GM19452 (cell line): ENCODE results near the gene MMD2.
A peak's percentile ranks its signal among the peaks of the same experiment; 100 is the strongest.
"Not testable (repeated sequence)": the region's sequence is repeated elsewhere in the genome, so short reads cannot be mapped to it uniquely, and the experiment has no call there.

Experiments
- ATAC-seq: cut with Tn5 transposase; IDR thresholded peaks from one replicate; pipeline ENCODE4 v1.9.1; 2021; ENCODE audit not compliant: unreplicated experiment

Gene MMD2, protein sequence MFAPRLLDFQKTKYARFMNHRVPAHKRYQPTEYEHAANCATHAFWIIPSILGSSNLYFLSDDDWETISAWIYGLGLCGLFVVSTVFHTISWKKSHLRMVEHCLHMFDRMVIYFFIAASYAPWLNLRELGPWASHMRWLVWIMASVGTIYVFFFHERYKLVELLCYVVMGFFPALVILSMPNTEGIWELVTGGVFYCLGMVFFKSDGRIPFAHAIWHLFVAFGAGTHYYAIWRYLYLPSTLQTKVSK

DNA sequence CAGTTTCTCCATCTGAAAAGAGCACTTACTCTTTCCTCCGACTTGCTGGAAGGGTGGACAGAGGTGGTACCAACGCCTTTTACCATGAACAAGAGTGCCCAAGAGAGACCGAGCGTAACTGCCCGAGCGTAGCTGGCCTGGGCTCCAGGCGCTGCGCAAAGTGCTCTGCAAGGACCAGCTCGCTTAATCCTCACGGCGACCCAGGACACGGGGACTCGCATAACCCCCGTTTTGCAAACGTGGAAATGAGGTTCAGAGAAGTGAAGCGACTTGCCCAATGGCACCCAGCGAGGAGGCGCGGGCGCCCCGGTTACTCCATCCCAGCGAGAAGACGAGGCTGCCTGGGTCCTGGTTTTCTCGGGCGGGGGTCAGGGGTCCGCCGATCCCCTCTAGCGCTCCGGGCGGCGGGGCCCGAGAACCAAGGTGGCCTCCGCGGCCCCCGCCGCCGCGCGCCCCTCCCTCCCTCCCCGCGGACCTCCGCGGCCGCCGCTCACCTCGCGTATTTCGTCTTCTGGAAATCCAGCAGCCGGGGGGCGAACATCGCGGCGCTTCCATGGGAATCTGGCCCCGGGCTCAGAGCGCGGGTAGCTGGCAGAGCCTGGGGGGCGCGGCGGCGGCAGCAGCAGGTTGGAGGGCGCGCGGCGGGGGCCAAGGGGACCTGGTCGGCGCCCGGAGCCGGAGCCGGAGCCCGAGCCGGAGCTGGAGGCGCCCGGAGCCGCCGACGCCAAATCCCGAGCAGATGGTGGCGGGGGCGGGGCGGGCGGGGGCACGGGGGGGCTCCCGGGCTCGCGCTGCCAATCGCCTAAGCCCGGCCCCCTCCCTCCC is at the start of gene MMD2:
MMD2 (minus strand) TSS at position 711 of the 825 bp plus-strand sequence; CDS start at position 541, 170 bp downstream.
- ATAC-seq: no peak

DNA sequence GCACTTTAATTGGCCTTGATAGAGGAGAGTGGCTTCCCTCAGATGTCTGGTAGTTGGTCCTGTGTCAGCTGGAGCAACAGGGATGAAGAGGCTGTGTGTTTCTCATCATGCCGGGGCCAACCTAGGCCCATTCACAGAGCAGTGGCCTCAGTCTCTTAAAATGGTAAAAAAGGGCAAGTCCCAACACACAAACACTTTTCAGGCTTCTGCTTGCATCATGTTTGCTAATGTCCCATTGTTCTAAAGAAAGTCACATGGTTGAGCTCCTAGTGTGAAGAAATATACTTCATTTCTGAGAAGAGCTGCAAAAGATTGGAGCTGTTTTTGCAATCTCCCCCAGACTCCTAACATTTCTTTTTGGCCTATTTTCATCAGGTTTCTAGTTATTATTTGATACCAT is 46.1 kb upstream of the MMD2 start:
- no peak for ATAC-seq

DNA sequence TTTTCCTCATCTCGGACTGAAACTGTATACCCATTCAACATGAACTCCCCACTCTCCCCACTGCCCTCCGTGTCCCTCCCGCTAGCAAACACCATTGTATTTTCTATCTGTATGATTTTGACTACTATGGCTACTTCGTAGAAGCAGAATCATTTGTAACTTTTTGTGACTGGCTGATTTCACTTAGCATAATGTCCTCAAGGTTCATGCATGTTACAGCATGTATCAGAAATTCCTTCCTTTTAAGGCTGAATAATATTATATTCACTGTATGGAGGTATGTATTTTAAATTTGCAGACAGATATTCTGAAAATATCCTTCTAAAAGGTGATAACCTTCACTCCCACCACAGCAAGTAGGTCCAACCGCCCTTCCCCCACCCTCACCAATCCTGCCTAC is 42.9 kb upstream of the MMD2 start:
- ATAC-seq: no peak

DNA sequence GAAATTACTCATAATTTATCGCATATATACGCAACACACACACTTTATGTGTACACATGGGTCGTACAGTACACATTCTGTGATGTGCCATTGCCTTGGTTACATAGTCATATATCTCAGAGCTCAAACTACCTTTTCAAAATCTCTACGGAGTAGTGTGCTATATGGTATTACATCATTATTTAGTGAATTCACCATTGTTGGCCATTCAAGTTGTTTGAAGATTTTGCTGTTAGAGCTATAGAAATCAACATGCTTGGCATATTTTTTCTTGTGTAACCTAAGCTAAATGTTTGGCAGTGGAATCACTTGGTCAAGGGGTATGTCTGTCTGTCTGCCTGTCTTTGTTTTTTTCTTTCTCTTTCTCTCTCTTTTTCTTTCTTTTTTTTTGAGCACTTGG is 42.0 kb upstream of the MMD2 start:
- ATAC-seq: no peak

DNA sequence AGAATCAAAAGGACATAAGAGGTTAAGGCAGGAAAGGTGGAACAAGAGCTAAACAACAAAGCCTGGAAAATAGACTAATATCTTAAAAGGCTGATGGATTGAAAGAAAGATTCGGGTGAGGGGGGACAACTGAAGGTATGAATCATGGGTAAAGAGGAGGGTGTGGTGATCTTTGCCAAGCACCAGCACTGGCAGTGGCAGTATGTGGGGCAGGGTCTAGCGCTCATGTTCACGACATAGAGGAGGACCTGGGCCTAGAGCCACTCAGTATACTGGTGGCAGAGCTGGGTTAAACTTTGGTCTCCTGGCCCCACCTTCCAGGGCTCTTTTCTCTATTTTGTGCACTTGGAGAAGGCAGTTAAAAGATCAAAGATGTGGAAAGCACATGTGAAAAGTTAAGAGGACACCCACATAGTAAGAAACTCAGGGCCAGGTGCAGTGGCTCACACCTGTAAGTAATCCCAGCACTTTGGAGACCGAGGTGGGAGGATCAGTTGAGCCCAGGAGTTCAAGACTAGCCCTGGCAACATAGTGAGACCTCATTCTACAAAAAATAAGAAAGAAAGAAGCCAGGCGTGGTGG is 40.5 kb upstream of the MMD2 start:
- no peak for ATAC-seq

DNA sequence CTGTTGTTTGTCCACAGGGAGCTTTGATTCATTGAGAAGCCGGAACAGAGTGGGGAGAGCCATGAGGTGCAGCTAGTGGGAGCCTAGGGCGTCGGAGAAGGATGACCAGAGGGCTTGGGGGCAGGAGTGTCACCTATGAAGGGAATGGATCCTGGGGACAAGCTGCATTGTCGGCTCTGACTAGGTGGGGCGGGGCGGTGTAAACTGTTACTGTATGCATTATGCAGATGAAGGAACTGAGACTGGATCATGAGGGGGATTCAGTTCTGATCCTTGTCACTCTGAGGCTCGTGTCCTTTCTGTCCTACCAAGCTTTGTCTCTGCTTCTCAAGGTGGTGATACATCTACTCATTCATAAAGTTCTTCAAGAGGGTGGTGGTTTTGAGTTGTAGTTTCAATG is 39.9 kb upstream of the MMD2 start:
- ATAC-seq: no peak

DNA sequence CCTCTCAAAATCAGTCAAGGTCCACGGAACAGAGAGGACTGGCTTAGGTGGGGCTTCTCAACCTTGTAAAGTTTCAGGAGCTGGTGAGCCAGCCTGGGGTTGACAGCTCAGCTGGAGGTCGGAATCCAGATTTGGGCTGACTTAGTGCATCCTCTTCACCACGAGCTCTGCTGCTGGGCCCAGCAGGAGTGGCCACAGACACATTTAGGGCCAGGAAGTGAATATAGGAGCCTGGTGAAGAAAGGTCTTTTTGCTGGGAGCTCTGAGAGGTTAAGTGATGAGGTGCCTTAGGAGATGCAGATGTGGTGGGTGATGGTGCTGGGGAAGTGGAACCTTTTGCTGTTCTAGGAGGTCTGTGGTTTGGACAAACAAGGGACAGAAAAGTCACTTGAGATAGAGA is 39.3 kb upstream of the MMD2 start:
- no peak for ATAC-seq

DNA sequence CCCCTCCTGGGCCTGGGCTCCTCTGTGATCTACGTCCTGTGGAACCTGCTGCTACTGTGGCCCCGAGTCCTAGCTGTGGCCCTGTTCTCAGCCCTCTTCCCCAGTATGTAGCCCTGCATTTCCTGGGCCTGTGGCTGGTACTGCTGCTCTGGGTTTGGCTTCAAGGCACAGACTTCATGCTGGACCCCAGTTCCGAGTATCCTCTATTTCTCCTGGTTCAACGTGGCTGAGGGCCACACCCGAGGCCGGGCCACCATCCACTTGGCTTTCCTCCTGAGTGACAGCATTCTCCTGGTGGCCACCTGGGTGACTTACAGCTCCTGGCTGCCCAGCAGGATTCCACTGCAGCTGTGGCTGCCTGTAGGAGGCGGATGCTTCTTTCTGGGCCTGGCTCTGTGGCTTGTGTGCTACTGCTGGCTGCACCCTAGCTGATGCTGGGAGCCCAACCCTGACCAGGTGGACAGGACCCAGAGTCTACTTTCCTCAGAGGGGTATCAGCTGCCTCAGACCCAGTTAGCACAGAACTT is 37.8 kb upstream of the MMD2 start:
- no peak for ATAC-seq

DNA sequence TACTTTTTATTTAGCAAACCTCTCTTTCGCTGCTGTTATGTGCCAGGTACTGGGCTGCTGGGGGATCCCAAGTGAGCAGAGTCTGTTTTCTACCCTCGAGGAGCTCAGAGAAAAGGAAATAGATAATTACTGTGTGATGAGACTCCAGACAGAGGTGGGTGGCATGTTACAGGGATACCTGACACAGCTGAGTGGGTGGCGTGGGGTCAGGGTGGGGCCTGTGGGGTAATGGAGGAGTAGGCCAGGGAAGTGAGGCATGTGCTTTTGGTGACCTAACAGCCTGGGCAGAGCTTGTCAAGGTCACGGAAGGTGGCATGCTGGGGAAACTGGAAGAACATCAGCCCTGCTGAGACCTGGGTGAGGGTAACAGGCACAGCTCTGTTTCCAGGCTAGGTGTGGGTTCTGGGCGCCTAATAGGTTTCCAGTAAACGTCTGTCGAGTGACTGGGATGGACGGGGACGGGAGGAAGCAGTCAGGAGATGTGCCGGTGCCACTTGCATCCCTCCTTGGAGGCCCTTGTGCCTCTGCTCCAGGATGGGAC is 36.5 kb upstream of the MMD2 start:
- ATAC-seq: no peak

DNA sequence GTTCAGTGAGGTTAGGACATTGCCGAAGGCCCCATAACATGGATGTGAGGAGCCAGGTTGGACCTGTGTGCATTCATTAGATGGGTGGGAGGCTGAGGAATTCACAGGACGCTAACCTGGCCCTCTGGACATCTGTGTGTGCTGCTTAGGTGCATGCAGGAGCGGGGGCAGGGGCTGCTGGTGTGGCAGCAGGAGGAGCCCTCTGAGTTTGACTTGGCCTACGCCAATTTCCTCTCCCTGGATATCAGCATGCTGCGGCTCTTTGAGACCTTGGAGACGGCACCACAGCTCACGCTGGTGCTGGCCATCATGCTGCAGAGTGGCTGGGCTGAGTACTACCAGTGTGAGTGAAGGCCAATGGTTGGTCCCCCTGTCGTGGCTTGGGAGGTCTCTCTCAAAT is 34.5 kb upstream of the MMD2 start:
- no peak for ATAC-seq

DNA sequence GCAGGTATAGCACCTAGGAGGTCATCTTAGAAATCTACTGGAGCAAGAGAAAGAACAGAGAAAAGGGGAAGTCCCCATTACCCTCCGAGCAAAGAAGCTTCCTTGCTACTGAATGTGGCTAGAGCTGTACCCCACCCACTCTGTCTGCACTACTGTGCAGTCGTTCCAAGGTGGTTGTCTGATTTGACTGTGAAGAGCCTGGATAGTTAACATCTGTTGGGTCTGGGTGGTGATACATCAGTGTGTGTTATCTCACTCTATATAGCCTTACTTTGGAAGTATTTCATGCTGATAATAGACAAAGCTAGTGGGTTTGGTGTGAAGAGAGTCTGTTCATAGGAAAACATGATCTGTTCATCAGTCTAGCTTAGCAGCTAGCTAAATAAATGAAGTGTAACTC is 23.8 kb upstream of the MMD2 start:
- ATAC-seq: not testable (repeated sequence)

DNA sequence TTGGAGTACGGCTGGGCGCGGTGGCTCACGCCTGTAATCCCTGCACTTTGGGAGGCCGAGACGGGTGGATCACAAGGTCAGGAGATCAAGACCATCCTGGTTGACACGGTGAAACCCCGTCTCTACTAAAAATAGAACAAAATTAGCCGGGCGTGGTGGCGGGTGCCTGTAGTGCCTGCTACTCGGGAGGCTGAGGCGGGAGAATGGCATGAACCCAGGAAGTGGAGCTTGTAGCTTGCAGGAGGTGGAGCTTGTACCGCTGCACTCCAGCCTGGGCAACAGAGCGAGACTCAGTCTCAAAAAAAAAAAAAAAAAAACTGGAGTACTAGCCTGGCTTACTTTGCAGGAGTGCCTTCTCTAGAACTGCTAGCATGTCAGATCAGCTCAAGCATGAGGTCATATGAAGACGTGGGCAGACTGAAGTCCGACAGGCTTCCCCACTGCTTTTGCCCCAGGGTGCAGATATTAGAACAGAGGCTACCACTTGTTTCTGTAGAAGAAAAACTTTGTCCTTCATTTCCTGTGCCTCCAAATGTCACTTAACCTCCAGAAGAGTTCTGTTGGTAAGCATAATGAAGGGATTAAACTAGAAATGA is 22.4 kb upstream of the MMD2 start:
- ATAC-seq: not testable (repeated sequence)

DNA sequence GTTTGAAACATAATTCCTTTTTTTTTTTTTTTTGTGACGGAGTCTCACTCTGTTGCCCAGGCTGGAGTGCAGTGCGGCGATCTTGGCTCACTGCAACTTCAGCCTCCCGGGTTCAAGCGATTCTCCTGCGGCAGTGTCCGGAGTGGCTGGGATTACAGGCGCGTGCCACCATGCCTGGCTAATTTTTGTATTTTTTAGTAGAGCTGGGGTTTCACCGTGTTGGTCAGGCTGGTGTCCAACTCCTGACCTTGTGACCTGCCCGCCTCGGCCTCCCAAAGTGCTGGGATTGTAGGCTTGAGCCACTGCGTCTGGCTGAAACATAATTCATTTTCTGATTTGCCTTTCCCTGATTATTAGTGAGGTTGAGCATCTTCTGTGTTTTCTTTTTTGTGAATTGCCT is 16.6 kb upstream of the MMD2 start:
- not testable (repeated sequence) for ATAC-seq

DNA sequence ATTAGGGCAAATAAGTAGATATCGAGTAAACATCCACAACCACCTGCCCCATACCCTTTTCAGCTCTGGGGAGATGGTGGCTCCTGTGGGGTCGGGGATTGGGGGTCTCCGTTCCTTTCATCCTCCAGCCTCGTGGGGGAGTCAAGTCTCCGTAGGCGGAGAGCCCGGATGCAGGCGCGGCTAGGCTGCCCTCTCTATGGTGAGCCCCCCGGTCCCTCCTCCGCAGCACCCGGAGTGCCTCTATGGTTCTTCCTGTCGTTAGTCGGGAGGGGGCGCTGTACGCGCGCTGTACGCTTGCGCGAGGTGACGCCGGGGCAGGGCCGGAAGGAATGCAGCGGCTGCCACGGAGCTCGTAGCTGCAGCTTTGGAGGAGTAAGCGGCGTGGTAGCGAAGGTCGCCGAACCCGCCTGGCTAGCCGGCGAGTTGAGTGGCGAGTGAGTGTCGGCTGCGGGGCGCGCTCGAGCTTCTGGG is 14.8 kb upstream of the MMD2 start:
- peak; percentile 92 for ATAC-seq

DNA sequence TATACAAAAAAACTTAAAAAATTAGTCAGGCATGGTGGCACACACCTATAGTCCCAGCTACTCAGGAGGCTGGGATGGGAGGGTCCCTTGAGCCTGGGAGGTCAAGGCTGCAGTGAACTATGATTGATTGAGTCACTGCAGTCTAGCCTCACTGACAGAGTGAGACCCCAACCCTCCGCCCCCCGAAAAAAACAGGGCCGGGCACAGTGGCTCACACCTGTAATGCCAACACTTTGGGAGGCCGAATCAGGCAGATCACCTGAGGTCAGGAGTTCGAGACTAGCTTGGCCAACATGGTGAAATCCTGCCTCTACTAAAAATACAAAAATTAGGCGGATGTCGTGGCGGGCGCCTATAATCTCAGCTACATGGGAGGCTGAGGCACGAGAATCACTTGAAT is 13.5 kb upstream of the MMD2 start:
- ATAC-seq: not testable (repeated sequence)

DNA sequence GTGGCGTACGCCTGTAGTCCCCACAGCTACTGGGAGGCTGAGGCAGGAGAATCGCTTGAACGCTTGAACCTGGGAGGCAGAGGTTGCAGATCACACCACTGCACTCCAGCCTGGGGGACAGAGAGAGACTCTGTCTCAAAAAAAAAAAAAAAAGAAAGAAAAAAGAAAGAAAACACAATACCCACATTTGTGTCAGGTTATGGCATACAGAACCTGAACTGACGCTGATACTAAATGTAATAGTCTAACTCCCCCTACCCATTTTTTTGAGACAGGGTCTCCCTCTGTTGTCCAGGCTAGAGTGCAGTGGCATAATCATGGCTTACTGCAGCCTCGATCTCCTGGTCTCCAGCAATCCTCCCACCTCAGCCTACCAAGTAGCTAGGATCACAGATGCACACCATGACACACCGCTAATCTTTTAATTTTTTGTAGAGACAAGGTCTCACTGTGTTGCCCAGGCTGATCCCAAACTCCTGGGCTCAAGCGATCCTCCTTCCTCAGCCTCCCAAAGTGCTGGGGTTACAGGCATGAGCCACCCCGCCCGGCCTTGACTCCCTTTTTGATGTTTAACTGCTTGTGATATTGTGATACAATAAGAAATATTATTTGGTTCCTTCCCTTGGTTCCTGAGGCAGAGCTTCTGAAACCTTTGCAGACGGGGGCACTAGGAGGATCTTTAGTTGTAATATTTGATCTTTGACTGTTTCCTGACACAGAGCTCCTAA is 6.5 kb upstream of the MMD2 start:
- ATAC-seq: no peak

DNA sequence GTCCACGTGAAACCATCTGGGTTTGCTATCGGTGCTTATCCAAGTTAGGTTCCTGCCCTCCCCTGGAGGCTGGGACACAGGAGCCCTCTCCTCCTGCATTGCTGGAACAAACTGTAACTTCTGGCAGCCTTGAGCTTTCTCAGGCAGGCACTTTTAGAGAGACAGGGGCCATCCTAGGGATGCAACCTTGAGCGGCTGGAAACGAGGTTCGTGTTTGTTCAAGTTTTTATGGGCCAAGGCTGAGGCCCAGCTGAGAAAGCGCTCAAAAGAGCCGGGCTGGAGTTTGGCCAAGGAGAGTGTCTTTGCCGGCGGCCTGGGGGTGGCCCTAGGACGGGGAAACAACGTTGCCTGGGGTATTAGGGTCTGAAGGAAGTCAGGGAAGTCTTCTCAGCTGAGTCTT is 5.5 kb upstream of the MMD2 start:
- no peak for ATAC-seq

DNA sequence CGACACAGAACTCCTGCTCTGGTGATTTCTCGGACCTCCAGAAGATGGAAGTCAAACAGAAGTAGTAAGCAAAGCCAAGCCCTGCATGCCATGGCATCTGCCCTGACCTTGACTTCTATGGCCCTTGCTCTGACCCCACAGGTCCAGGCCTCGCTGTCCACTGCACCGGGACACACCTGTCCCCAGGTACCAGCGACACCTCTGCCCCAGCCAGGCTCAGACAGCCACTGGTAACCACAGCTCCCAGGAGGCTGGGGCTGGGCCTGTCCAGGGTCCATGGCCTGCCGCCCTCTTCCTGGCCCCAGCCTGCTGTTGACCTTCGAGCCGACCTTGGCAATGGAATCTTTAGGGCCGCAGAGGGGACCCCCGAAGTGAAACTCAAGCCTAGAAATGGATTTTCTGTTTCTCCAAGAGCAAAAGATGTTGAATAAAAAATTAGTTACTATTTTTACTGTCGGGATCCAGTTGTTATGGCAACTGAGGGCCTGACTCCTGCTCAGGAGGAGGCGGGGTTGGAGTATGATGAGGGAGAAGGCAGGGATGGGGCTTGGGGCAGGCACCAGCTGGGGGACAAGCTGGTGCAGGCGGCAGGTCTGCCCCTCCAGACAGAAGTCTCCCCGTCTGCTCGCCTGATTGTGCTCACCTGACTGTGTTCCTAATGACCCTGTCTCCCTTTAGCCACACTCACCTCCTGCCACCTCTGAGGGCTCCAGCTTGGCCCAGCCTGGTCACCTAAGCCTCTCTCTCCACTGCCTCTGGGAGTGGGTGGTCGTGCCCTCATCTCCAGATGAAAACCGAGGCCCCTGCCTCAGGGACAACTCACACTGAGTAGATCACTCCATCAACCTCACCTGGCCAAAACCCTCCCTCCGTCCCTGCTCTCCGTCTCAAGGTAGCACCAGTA is 4.1 kb upstream of the MMD2 start:
- no peak for ATAC-seq

DNA sequence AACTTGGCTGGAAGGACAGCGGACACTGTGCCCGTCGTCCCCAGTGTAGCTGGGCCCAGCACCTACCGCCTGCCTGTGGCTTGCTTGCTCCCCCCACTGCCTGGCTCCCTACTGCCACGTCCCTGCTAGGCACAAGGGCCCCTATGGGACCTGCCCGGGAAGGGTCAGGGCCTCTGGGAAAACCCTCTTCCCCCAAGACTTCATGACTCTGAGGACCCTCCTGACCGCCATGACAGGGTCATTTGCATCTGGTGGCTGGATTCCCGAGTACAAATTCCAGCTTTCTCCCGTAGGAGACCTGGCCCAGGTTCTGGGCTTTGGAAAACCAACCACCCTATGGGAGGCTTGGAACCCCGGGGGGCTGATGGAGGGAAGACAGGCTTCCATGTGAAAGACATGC is 1.4 kb upstream of the MMD2 start:
- ATAC-seq: no peak
